Stomach (tissue), 9 donors: ENCODE results near the gene FAM193A. TPM values are rescaled to one million over a fixed set of nuclear protein-coding genes. Genes with fewer than 3 reads are reported as not detected.

Experiments
- DNase-seq, 2 donors: peaks; one replicate each; pipeline versions ENCODE4 v3.0.0 to v3.0.0-alpha.2; 2013 to 2019
- H3K27ac ChIP-seq, 5 donors: fragments of 200-600 bp in 4 of 5; sonication (generic) in 4 of 5; one replicate each; pipeline ENCODE4 v1.5.1; 2013 to 2019; ENCODE audit warnings: mild to moderate bottlenecking in 1 of 5, moderate library complexity in 1 of 5
- H3K27me3 ChIP-seq, 3 donors: fragments of 200-600 bp; sonication (generic); one replicate each; pipeline ENCODE4 v1.5.1; 2017 to 2019; ENCODE audit warnings: mixed run types in 1 of 3
- H3K36me3 ChIP-seq, 4 donors: fragments of 200-600 bp; sonication (generic); 1 replicate in 3 of 4; 2 replicates in 1 of 4; pipeline ENCODE4 v1.5.1; 2016 to 2019
- H3K4me1 ChIP-seq, 4 donors: fragments of 200-600 bp; sonication (generic); one replicate each; pipeline ENCODE4 v1.5.1; 2016 to 2019
- H3K4me3 ChIP-seq, 4 donors: fragments of 200-600 bp; sonication (generic) in 3 of 4; one replicate each; pipeline ENCODE4 v1.5.1; 2016 to 2019; ENCODE audit warnings: mild to moderate bottlenecking in 1 of 4
- H3K9me3 ChIP-seq, 4 donors: fragments of 200-600 bp; sonication (generic); one replicate each; pipeline ENCODE4 v1.5.1; 2016 to 2019
- EP300 ChIP-seq: sonication (generic); formaldehyde crosslinking; IDR thresholded peaks from one replicate; pipeline ENCODE4 v1.6.1; 2017; ENCODE audit warnings: antibody characterized with exemption
- POLR2A ChIP-seq, 4 donors: fragments of 450-650 bp; IDR thresholded peaks; one replicate each; pipeline ENCODE4 v1.6.1; 2016; ENCODE audit warnings: antibody characterized with exemption in 4 of 4, control low read depth in 2 of 4, mild to moderate bottlenecking in 1 of 4, moderate library complexity in 1 of 4
- POLR2AphosphoS5 ChIP-seq, 3 donors: sonication (generic); formaldehyde crosslinking; IDR thresholded peaks; one replicate each; pipeline ENCODE4 v1.6.1; 2016; ENCODE audit warnings: antibody characterized with exemption in 3 of 3
- WGBS, 5 donors: extraction: QIAGEN DNeasy Blood & Tissue Kit in 3 of 5; methylation state at CpG; one replicate each; pipeline versions ENCODE4 v1.1.5 to v1.1.7; 2013 to 2018; 5-methylcytosine and 5-hydroxymethylcytosine counted together
- intact Hi-C: fragments of 100-400 bp; cut with DNase I; formaldehyde crosslinking; loops from one replicate; pipeline ENCODE4 v1.15.1; 2023; ENCODE audit warnings: low total_unique reads
- polyA plus RNA-seq, 3 donors: library from polyadenylated mRNA; stranded (reverse); fragments of 200-250 nt; gene quantifications; one replicate each; pipeline ENCODE4 v1.2.3, GENCODE V29; 2013
- total RNA-seq, 5 donors: library from RNA; depleted of rRNA; stranded (reverse); fragments of >200 nt; gene quantifications; one replicate each; pipeline versions ENCODE4 v1.1.0 to v1.2.3, GENCODE V29; 2014 to 2016
- TF ChIP-seq, protein P1 (sequence below), 7 experiments: fragments of 450-650 bp in 4 of 7; fragments of 200-600 bp in 3 of 7; sonication (generic) in 3 of 7; IDR thresholded peaks; one replicate each; pipeline ENCODE4 v1.5.1; 2016 to 2019; ENCODE audit warnings: antibody characterized with exemption in 7 of 7, control low read depth in 2 of 7, mild to moderate bottlenecking in 1 of 7
- donor health status: healthy with polysubstance abuse.
- donor health status: Bipolar disorder and iron deficiency.
- donor health status: healthy.

FAM193A gene
- total and polyA plus RNA-seq, 8 donors, result 4.9 to 107 (median 26.0) TPM

GRCh38 chr4:2646396-2647149 lies 110.1 kb downstream of the FAM193A start:
- TF ChIP-seq POLR2AphosphoS5 (IDR thresholded peaks at IDR 0.05) (no peak), EP300 (no peak), POLR2A (IDR thresholded peaks at IDR 0.05) (no peak)
- TF ChIP-seq, protein P1, sequence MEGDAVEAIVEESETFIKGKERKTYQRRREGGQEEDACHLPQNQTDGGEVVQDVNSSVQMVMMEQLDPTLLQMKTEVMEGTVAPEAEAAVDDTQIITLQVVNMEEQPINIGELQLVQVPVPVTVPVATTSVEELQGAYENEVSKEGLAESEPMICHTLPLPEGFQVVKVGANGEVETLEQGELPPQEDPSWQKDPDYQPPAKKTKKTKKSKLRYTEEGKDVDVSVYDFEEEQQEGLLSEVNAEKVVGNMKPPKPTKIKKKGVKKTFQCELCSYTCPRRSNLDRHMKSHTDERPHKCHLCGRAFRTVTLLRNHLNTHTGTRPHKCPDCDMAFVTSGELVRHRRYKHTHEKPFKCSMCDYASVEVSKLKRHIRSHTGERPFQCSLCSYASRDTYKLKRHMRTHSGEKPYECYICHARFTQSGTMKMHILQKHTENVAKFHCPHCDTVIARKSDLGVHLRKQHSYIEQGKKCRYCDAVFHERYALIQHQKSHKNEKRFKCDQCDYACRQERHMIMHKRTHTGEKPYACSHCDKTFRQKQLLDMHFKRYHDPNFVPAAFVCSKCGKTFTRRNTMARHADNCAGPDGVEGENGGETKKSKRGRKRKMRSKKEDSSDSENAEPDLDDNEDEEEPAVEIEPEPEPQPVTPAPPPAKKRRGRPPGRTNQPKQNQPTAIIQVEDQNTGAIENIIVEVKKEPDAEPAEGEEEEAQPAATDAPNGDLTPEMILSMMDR (IDR thresholded peaks at IDR 0.05), result no peak
- Histone ChIP-seq H3K27me3 (no peaks in the 10 kb centered on the region), H3K36me3 (peaks cover 50 to 96% (median 93%) of the 10 kb centered on the region in 4 donors), H3K9me3 (no peaks in the 10 kb centered on the region), H3K27ac (no peak overlapping the region), H3K4me1 (no peaks in the 10 kb centered on the region), H3K4me3 (no peak overlapping the region)
- 94 to 97% (median 95%) methylated on average over 21 to 22 of the region's 22 CpGs for WGBS, 5 donors
- intact Hi-C loops, result no loop called here
- no peak for DNase-seq

GRCh38 chr4:2647403-2648158 lies 111.1 kb downstream of the FAM193A start:
- Histone ChIP-seq H3K27ac (no peak overlapping the region), H3K27me3 (no peaks in the 10 kb centered on the region), H3K4me3 (no peak overlapping the region), H3K4me1 (no peaks in the 10 kb centered on the region), H3K9me3 (no peaks in the 10 kb centered on the region), H3K36me3 (peaks cover 50 to 94% (median 91%) of the 10 kb centered on the region in 4 donors)
- TF ChIP-seq EP300 (no peak), POLR2A (IDR thresholded peaks at IDR 0.05) (no peak), POLR2AphosphoS5 (IDR thresholded peaks at IDR 0.05) (no peak)
- TF ChIP-seq, protein P1 (IDR thresholded peaks at IDR 0.05), result no peak
- DNase-seq, result no peak
- intact Hi-C loops, result no loop called here
- WGBS, 5 donors, result 84 to 94% (median 91%) methylated on average over 9 to 10 of the region's 10 CpGs

DNA sequence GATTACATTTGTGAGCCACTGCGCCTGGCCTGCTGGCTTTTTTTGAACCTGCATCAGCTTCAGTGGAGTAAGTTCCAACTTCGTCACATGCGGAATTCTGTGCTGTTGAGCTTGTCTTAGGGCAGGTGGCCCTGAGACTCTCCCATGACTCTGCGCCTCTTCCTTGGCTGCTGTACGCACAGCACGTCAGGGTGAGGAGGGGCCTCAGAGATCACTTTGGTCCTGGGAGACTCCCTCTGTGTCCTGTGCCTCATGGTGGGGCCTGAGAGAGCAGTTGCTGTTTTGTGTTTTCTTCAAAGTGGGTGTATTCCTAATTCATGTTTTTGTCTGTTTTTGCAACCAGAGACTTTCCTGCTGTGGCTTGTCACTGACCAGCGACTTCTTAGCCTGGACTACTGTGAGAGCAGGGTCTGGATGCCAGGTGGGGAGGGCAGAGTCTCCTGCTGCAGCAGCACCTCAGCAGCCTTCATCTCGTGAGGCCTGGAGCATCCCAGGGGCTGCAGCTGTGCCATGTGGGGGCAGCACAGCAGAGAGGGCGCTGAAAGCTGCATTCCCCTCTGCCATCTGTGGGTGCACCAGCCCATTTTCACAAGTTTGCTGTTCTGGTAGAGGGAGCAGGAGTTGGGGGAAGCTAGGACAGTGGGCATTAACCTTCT lies 111.8 kb downstream of the FAM193A start:
- Histone ChIP-seq H3K36me3 (peaks cover 50 to 94% (median 87%) of the 10 kb centered on the region in 4 donors), H3K4me3 (no peak overlapping the region), H3K4me1 (no peaks in the 10 kb centered on the region), H3K27ac (no peak overlapping the region), H3K9me3 (no peaks in the 10 kb centered on the region), H3K27me3 (no peaks in the 10 kb centered on the region)
- DNase-seq, result no peak
- intact Hi-C loops, result no loop called here
- TF ChIP-seq POLR2A (IDR thresholded peaks at IDR 0.05) (no peak), EP300 (no peak), POLR2AphosphoS5 (IDR thresholded peaks at IDR 0.05) (no peak)
- TF ChIP-seq, protein P1 (IDR thresholded peaks at IDR 0.05), result no peak
- 89 to 96% (median 93%) methylated on average over 9 of the region's 9 CpGs for WGBS, 5 donors

DNA sequence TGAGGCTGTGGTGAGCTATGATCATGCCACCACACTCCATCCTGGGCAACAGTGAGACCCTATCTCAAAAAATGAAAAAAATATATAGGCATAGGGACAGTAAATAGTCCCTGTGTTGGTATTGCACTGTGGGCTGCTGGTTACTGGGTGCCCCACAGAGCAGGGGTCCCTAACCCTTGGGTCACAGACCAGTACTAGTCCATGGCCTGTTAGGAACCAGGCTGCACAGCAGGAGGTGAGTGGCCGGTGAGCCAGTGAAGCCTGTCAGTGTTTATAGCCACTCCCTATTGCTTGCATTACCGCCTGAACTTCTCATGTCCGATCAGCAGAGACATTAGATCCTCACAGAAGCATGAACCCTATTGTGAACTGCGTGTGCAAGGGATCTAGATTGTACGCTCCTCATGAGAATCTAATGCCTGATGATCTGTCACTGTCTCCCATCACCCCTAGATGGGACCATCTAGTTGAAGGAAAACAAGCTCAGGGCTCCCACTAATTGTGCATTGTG lies 113.2 kb downstream of the FAM193A start:
- no peak overlapping the region for H3K4me3 ChIP-seq
- TF ChIP-seq, protein P1 (IDR thresholded peaks at IDR 0.05), result no peak
- TF ChIP-seq POLR2AphosphoS5 (IDR thresholded peaks at IDR 0.05) (no peak), POLR2A (IDR thresholded peaks at IDR 0.05) (no peak), EP300 (no peak)
- no peak overlapping the region for H3K27ac ChIP-seq
- no peak for DNase-seq
- no peaks in the 10 kb centered on the region for H3K9me3 ChIP-seq
- H3K4me1 ChIP-seq, result no peaks in the 10 kb centered on the region
- no peaks in the 10 kb centered on the region for H3K27me3 ChIP-seq
- WGBS, 5 donors, result 91 to 100% (median 98%) methylated on average over 3 to 5 of the region's 5 CpGs
- intact Hi-C loops, result no loop called here
- peaks cover 44 to 84% (median 78%) of the 10 kb centered on the region in 4 donors for H3K36me3 ChIP-seq
